Stimulated activated CD8-positive, alpha-beta memory T cell treated with anti-CD3 and anti-CD28 coated beads, Interleukin-7, amount 100 ng/mL, for 4 hours (primary cell): ENCODE data around the gene EXOC2.
"Not testable (repeated sequence)": the region's sequence is repeated elsewhere in the genome, so short reads cannot be mapped to it uniquely, and the experiment has no call there.

Source experiments
- DNase-seq, 2 donors: peaks; one replicate each; pipeline ENCODE4 v3.0.0-alpha.2; 2020; ENCODE audit warnings: low read depth in 2 of 2

Gene EXOC2

DNA sequence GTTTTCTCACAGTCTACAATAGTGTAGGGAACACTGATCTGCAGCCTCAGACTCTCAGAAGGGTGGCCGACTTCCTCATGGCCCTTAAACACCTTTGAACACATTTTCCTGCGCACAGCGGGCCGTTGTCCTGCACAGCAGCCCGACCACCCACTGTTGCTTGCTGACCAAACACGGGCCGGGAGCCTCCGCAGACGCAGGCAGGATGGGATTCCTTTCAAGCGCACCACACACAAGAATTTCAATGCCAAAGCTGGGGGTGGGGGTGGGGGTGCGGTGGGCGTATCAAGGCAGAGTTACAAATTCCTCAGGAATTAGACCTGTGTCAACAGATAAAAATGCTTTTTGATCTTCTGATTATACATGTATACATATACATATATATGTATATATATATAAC, 110.6 kb downstream of the EXOC2 start:
- no peak for DNase-seq

DNA sequence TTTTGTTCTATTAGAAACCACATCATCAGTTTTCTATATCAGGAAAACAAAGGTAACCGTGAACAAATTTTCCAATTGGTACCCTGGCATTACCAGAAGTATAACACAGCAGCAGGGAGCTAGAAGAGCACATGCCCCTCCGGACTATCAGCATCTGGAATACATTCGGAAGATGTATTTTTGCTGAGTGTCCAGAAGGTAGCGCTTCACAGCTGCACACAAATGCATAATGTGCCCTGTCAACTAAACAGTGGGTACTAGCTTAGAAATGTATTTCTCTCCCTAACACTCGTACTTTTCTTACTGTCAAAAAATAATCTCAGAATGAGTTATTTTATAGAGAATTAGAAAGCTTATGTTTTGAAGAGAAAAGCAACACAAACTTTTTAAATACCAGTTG, 113.6 kb downstream of the EXOC2 start:
- no peak for DNase-seq

GRCh38 chr6:572596-573265, 120.2 kb downstream of the EXOC2 start:
- DNase-seq = no peak

GRCh38 chr6:571892-572291, 121.0 kb downstream of the EXOC2 start:
- no peak for DNase-seq

GRCh38 chr6:570825-571224, 122.1 kb downstream of the EXOC2 start:
- DNase-seq = no peak

DNA sequence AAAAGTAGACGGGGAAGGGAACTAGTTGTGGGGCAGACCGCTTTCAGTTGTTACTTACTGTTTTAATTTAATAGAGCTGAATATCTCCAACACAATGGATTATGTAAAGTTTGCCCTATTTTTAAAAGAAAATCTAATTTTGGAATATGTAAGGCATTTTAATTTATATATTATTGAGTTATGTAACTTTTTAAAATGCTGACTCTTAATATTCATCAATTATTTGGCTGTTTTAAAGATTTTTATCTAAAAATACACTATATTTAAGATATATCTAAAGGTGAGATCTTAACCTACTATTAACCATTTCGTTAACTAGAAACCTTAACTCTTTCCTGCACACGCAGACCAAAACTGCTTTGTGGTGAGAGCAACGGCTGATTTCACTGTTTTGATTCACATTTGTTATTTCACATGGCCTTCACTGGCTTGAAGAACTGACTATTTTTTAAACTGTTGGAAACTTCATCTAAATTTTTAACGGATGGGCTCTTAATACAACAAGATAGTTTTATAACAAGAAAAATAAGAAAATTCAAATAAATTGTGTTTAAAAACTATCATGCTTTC, 123.9 kb downstream of the EXOC2 start:
- DNase-seq = no peak

- no peak for DNase-seq
Observed at GRCh38 chr6:568085-568484, 124.9 kb downstream of the EXOC2 start.

DNA sequence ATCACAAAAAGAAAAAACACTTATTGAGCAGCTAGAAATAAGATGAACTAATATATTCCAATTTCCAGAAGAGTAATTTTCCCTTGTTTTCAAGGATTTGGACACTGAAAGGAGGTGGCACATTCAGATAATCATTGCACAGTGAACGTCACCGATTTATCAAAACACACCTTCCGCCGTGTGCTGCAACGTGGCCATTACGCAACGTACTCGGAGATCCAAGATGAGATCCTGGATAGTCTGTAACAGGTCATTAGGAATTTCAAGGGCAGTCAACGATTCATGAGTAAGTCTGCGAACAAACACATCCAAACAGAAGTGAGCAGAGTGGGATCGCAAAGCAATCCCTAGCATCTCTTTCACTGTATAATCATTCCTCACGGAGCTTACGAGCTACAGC, 129.1 kb downstream of the EXOC2 start:
- no peak for DNase-seq

- no peak for DNase-seq
Observed at GRCh38 chr6:562052-562676, 130.8 kb downstream of the EXOC2 start.

GRCh38 chr6:561335-561734, 131.6 kb downstream of the EXOC2 start:
- not testable (repeated sequence) for DNase-seq

DNA sequence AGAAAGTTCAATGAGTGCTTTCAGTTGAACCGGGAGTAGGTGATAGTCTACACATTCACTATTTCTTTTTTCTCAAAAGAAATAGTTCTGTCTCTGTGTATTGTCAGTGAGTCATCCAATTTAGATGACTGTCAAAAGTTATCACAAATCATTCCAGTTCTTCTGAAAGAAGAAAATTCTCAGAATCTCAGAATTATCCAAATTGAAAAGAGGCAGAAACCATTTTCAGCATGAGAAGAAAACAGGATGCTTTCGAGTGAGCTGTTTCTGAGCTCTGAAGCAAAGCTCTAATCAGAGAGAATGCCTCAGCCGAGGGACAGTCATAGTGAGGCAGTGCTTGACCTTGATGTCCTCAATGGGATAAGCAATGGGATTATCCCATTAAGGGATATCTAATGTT, 134.0 kb downstream of the EXOC2 start:
- DNase-seq = no peak

- no peak for DNase-seq
Observed at GRCh38 chr6:558089-558488, 134.8 kb downstream of the EXOC2 start.

DNA sequence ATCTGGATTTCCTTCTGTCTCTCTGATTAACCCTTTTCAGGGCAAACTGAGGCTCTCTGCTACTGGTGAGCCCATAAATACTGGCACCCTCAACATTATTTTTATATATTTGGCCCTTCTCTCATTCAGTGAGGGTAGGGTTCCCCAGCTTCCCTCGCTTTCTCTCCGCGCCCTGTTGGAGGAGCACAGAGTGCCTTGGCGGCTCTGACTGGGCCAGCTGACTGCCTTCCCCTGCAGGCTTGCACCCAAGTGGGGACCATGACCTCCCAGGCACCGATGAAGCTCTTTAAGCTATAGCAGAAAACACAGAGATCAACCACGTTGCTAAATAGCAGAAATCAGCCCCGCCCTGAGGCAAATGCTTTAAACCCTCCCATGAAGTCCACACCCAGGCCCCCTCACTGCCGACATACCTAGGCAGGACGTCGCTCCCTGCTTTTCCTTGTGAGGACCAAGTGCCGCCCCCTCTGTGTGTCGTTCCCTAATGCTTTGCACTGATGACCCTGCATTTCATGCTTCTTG, 141.0 kb downstream of the EXOC2 start:
- no peak for DNase-seq

DNA sequence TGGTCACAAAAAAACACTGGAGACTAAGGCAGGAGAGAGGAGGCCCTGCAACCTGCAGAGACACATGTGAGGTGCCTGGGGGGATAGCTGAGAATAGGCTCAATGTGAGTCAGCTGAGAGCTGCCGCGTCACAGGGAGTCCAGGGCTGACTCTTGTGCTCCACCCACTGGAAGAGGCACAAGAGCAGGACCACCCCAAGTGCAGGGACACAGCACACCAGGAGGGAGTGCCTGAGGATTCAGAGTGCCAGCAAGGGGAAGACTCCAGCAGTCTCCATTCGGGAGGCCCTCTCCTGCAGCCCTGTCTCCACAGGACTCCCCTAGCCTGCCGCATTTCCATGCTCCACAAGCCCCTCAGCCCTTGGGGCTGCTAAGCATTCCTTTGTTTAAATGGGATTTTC, 141.5 kb downstream of the EXOC2 start:
- DNase-seq = peak; percentile 33 to 39

DNA sequence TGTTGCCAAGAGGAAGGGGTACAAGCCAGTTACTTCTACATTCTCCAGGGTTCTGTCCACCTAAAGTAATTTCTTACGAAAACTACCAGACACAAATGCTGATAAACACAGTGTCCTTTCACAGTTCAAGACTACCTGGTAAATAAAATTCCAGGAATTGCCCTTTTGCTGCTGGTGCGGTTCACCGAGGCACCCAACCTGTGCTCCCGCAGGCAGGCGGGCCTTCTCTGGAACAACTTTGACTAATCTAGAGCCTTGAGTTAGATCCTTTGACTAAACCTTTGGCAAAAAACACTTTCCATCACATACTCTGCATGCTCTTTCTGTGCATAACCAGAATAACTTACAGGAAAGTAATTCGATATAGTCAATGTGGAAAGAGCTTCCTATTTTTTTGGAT, 143.0 kb downstream of the EXOC2 start:
- no peak for DNase-seq

DNA sequence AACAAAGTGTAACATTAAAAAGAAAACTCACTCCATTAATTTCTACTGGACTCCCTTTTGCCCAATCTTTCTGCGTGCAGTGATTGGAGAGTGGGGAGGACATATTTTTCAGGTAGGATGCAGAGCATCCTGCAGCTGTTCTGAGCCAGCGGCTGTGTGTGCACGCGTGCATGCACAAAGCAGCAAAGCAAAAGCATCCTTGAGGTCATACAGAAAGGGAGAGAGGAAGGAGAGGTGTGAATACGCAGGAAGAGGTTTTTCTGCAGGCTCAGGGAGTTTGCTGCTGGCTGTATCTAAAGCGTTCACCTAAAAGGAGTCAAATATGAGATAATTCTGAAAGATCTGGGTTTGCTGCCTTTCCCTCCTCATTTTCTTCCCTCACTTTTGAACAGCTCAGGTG, 144.4 kb downstream of the EXOC2 start:
- no peak for DNase-seq

DNA sequence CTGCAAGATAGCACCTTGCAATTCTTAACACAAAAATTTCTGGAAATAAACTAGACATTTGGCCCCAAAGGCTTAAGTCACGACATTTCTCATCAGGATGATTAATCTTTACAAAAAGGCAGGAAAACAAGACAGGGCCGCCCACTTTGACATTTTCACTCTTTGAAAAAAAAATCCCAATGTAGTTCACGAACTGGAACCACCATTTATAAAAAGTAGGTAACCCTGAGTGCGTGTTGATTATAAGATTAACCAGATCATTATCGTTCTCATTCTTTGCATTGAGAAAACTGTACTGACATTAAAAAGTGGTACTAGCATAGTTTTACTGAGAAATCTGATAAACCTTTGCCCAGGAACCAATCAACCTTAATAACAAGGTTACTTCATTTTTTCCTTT, 144.8 kb downstream of the EXOC2 start:
- DNase-seq = no peak

DNA sequence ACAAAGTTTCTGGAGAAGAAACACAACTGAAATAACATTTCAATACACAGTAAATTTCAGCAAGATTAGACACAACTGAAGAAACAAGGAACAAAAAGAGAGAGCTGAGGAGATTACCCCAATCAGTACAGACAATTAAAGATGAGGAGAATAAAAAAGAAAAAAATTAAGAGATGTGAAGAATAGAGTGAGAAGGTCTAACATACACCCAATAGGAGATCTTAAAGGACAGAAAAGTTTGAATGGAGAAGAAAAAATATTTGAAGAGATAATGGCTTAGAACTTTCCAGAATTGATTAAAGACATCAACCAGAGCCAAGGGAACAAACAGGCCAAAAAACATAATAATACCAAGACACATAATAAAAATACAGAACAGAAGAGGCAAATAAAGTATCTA, 152.4 kb downstream of the EXOC2 start:
- DNase-seq = no peak

GRCh38 chr6:537114-537513, 155.8 kb downstream of the EXOC2 start:
- DNase-seq = no peak

DNA sequence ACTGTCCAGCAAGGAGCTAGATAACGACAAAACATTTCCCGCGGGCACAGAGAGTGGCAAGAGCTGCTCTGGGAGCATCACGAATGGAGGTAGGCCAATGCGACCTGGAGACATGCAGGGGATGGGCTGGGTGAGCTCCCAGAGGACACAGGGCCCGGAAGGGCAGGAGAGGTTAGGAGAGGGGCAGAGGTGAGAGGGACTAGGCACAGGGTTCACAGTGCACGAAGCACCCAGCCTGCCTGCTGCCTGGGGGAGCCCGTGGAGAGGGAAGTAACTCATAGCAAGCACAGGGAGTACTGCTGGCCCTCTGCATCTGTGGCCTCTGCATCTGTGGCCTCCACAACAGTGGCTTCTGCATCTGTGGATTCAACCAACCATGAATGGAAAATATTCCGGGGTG, 162.5 kb downstream of the EXOC2 start:
- DNase-seq = no peak

DNA sequence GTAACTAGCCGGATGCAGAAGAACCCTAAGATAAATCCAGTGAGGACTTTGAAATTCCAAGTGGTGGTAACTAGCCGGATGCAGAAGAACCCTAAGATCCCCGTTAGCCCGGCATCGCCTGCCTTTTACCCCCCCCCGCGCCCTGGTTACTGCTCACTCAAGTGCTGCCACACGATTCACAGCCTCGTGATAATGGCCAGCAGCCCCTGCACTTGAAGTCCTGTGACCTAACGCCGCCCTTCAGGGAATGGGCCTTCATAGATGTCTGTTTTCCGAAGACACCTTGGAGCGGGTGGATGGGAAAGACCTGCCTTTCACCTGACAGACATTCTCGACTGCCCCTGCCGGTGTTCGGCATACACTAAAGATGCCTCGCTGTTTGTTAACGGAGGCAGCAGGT, 163.9 kb downstream of the EXOC2 start:
- no peak for DNase-seq

GRCh38 chr6:527989-528673, 164.8 kb downstream of the EXOC2 start:
- no peak for DNase-seq

DNA sequence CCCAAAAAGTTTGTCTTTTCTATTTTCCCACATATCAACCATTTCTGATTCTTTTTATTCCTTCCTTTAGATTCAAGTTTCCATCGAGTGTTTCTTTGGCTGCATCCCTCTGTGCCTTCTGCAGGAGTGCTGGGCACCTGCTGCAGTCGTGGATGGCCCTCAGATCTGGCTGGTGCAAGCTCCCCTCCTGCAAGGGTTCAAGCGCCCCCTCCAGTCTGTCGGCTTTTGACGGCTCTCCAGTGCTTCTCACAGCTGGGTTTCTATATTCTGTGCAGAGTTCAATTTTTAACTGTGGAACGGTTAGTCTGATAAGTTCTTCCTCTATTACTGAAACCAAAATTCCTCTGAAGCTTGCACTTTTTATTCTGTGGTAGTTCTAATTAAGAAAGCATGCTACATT, 168.1 kb downstream of the EXOC2 start:
- DNase-seq = peak in 1 of 2 donors; percentile 36
